Fibroblast of the conjunctiva (primary cell): ENCODE data around the gene RABL6.

ENCODE experiments used
- DNase-seq: peaks from one replicate; pipeline ENCODE4 v3.0.0-alpha.2; 2010; ENCODE audit warnings: low read depth

RABL6 gene

DNA sequence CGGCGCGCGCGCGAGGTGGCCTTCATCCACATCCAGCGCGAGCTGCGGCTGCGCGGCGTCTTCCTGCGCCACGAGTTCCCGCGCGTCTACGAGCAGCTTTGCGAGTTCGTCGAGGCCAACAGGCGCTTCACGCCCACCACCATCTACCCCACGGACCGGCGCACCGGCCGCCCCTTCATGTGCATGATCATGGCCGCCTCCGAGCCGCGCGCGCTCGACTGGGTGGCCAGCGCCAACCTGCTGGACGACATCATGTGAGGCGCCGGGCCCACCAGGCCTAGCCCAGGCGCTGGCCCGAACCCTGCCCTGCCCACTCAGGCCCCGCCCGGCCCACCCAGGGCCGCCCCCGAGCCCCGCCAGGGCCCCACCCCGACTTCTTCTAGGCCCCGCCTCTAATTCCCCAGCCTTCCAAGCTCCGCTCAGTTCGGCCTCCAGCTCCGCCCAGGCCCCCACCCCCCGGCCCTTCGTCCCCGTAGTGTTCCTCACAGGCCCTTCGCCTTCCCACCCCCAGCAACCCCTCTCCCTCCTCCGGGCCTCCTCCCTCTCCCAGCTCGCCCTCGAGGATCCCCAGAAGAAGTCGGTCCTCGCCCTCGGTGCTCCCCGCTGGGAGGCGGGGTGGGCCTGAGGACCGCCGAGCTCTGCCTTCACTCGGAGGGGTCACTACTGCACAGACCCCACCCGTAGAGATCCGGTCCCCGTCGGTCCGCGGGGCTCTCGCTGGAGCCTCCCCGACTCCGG, 39.5 kb downstream of the RABL6 start:
- DNase-seq, result peak; percentile 65

DNA sequence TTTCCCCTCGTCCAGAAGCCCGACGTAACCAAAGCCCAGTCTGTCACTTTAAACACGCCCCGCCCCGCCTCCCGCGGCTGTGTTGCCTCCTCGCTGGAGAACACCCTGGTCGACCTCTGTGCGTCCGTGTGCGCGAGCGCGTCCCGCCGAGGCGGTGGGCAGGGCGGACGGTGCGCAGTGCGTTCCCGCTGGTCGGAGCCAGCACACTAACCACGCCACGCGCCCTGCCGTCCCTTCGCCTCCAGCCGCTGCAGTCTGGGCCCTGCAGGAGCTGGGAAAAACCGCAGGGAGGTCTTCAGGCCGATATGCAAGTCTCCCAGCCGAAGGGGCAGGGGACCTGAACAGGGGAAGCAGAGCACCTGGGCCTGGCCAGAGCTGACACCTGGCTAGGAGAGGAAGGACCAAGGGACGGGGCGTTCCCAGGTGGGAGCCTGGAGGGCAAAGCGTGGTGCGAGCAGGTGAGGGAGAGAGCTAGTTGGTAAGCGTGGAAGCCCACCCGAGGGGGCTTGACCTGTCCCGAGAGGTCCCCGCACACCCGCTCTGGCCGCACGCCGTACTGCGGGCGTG, 40.2 kb downstream of the RABL6 start:
- DNase-seq, result peak; percentile 68

DNA sequence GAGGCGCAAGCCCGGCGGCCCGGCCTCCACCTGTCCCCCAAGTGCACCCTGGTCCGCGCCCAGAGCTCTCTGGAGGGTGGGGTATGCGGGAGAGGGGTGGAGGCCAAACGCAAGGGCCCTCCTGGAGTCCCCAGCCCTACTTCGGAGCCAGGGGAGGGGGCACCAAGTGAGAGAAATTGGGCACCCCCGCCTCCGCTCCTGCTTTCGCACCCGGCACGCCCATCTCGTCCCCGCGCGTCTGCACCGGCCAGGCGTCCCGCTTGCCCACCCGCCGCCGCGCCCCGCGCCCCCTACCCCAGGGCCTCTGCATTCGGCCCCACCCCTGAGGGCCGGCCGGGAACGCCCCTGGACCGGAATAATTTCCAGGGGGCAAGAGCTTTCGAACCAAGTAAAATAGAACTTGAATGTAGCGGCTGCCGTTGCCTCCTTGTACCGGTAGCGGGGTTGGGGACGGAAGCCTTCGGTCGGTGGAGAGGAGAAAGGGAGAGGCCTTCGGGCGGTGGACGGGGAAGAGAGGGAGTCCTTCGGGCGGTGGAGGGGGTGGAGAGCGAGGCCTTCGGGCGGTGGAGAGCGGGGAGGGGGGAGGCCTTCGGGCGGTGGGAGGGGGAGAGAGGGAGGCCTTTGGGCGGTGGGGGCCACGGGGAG, 40.8 kb downstream of the RABL6 start:
- no peak for DNase-seq

DNA sequence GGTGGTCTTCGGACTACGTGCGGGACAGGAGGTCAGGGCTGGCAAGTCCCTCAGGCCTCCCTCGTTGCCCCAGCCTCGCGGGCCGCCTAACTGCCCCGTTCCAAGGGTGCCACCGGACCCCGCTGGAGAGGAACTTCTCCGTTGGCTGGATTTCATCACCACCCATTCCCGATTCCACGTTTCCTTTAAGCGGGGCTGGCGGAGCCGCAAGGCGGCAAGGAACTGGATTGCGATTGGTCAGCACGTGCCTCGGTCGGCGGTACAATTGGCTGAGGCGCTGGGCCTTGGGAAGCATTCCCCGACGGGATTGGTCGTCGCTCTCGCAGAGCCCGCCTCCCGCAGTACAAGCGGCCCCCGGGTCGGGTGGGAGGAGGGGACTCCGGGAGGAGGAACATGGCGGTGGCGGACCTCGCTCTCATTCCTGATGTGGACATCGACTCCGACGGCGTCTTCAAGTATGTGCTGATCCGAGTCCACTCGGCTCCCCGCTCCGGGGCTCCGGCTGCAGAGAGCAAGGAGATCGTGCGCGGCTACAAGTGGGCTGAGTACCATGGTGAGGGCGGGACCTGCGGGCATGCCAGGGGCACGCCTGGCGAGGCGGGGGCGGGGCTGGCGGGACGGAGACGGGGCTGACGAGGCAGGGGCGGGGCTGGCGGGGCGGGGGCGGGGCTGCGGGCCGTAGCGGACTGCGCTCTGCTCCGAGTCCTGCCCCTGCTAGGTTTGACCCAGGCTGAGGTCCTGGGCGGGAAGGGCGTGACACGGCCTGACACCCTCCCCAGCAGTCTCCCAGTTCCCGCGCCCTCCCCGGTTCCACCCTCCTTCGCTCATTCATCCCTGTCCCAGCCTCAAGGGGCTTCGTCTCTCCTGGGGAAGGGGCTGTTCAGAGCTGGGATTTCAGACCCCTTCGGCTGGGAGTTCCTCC, 41.6 kb downstream of the RABL6 start, which contains the start of gene PHPT1:
Gene PHPT1 (plus strand): TSS at position 372 of the 922 bp plus-strand sequence. CDS start 22 bp downstream, at position 394.
- DNase-seq, result peak; percentile 99

DNA sequence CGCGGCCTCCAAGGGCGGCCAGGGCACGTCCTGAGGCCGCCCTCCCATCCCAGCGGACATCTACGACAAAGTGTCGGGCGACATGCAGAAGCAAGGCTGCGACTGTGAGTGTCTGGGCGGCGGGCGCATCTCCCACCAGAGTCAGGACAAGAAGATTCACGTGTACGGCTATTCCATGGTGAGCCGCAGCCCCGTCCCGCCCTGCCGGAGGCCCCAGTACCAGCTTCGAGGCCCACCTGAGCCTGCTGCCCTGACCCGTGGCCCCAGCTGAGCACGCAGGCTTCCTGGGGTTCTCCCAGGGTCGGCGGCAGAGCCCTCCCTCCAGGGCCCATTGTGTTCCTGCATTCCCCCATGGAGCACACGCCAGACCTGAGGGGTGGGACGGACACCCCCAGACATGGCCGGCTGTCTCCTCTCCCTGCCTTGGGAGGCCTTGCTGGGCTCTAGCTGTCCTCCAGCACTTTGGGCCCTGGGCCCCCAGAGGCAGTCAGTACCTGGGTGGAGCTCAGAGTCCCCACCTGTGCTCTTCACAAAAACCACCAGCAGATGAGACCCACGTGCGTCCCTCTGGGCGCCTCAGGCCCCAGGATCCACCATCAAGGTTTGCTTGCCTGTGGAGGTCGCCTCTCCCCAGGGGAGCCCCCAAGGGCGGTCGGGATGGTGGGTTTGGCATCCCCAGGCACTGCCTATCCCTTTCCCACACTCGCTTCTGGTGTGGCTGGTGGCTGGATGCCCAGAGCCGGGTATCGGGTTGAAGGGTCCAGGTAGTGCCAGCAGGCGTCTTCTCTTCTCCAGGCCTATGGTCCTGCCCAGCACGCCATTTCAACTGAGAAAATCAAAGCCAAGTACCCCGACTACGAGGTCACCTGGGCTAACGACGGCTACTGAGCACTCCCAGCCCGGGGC, 42.5 kb downstream of the RABL6 start:
- DNase-seq, result no peak

DNA sequence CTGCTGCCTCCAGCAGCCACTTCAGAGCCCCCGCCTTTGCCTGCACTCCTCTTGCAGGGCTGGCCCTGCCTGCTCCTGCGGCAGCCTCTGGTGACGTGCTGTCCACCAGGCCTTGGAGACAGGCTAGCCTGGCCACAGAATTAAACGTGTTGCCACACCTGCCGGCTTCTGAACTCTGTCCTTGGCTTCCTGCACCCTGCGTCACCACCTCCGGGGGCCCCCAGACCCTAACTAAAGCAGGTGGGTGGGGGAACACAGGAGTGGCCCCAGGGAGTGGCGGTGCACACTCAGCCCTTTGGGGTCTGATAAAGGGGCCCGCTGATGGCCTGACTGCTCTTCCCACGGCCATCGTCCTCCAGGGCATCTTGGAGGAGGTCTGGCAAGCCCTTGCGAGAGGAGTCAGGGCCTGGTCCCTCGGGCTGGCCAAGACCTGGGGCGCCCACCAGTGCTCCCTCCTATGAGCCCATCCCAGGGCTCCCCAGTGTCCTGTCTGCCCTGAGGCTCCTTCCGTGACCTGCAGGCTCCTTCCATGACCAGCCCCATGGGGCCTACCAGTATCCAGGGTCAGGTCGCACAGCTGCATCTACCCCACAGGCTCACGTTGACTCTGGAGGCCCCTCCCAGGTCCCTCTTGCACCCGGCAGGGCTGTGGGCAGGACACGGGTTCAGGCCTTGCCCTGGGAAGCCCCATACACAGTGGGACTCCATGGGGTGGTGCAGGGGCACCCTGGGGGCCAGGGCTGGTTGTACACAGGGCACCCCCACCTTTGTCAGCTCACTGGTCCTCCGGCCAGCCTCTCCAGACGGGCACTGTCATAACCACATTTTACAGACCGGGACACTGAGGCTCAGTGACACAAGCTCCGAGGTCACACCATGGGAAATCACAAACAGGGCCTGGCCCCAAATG, 43.4 kb downstream of the RABL6 start:
- DNase-seq, result no peak

DNA sequence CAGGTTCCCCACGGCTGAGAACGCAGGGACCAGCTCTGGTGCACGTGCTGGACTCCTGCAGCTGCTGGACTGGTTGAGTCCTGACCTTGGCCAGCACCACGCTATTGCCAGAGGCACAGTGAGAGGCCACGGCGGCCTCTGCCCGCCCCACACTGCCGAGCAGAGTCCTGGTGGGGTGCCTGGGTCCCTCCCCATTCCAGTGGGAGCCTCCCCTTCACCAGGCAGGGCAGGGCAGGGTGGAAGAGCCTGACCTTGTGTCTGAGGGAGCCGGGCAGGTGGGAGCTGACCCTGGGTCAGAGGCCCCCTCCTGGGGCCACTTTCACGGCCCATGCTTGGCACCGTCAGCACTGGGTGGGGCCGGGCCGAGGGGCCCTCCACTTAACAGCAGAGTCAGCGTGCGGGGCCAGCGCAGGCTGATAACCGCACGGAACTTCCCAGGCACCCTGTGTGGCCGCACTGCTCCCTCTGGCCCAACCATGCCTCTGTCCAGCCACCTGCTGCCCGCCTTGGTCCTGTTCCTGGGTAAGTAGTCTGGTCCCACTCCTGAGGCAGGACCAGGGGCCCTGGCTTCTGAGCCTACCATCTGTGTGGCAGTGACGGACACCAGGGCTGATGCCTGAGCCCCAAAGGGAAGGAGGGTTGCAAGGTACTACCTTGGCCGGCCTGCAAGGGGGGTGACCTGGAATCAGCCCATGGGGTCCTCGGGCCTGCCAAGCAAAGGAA, 44.4 kb downstream of the RABL6 start, which contains the start of gene MAMDC4:
Gene MAMDC4 (plus strand): TSS at position 406 of the 723 bp plus-strand sequence. CDS start 71 bp downstream, at position 477.
- no peak for DNase-seq

DNA sequence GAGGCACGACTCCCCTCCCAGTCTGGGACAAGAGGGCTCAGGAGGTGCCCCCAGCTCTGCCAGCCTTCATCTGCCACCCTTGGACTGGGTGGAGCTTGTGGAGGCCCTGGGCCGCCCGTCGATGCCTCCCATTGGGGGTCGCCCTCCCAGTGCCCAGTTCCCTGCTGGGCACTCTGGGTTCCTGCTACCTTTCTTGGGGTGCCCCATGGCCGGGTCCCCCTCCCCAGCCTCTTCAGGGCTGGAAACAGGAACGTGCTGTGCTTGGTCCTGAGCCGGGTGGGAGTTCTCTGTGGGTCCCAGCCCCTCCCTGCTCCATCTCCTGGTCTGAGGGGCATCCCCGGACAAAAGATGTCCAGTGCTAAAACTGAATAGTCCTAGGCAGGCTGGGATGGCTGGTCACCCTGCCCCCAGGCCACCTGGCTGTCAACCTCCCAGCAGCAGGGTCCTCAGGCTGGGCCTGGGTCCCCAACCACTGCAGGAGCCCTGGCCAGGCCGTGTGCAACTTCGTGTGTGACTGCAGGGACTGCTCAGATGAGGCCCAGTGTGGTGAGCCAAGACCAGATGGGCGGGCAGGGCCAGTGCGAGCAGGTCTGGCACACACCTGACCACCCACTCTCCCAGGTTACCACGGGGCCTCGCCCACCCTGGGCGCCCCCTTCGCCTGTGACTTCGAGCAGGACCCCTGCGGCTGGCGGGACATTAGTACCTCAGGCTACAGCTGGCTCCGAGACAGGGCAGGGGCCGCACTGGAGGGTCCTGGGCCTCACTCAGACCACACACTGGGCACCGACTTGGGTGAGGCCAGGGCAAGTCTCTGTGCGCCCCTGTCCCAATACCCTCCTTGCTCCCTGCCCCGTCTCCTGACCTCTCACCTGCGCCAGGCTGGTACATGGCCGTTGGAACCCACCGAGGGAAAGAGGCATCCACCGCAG, 45.2 kb downstream of the RABL6 start:
- no peak for DNase-seq

DNA sequence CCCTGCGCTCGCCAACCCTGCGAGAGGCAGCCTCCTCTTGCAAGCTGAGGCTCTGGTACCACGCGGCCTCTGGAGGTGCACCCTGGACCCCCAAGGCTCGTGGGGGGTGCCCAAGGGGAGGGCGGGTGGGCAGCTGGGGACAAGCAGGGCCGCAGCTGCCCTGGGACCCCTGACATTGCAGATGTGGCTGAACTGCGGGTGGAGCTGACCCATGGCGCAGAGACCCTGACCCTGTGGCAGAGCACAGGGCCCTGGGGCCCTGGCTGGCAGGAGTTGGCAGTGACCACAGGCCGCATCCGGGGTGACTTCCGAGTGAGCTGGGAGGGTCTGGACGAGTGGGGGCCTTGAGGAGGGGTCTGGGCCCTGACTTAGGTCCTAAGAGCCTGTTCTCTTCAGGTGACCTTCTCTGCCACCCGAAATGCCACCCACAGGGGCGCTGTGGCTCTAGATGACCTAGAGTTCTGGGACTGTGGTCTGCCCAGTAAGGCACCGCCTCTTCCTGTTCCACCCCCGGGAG, 45.9 kb downstream of the RABL6 start:
- DNase-seq, result no peak

DNA sequence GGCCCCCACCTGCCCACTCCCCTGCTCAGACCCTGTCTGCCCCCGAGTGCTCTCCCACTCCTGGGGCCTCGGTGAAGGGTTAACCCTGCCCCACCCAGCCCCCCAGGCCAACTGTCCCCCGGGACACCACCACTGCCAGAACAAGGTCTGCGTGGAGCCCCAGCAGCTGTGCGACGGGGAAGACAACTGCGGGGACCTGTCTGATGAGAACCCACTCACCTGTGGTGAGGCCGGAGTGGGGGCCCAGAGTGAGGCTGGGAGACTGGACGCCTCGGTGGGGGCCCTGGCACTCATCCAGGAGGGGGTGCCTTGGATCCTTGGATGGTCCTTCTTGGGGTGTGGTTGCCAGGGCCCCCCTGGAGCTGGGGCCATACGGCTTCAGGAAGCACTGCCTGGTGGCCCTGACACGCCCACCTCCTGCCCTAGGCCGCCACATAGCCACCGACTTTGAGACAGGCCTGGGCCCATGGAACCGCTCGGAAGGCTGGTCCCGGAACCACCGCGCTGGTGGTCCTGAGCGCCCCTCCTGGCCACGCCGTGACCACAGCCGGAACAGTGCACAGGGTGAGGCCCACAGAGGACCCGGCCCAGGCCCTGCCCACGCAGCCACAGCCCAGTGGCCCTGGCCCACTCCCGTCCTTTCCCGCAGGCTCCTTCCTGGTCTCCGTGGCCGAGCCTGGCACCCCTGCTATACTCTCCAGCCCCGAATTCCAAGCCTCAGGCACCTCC, 46.5 kb downstream of the RABL6 start:
- no peak for DNase-seq

DNA sequence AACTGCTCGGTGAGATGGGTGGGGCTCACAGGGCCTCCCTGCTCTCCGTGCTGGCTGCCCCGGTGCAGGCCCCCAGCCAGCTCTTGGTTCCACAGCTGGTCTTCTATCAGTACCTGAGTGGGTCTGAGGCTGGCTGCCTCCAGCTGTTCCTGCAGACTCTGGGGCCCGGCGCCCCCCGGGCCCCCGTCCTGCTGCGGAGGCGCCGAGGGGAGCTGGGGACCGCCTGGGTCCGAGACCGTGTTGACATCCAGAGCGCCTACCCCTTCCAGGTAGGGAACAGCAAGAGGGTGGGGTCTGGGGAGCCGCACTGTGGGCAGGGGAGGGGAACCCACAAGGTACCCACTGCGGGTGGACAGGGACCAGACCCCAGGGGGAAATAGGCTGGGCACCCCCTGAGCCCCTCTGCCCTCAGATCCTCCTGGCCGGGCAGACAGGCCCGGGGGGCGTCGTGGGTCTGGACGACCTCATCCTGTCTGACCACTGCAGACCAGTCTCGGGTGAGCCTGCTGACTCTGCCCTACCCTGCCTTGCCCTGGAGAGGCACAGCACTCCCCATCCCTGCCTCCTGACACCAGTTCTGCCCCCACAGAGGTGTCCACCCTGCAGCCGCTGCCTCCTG, 47.2 kb downstream of the RABL6 start:
- DNase-seq, result no peak

DNA sequence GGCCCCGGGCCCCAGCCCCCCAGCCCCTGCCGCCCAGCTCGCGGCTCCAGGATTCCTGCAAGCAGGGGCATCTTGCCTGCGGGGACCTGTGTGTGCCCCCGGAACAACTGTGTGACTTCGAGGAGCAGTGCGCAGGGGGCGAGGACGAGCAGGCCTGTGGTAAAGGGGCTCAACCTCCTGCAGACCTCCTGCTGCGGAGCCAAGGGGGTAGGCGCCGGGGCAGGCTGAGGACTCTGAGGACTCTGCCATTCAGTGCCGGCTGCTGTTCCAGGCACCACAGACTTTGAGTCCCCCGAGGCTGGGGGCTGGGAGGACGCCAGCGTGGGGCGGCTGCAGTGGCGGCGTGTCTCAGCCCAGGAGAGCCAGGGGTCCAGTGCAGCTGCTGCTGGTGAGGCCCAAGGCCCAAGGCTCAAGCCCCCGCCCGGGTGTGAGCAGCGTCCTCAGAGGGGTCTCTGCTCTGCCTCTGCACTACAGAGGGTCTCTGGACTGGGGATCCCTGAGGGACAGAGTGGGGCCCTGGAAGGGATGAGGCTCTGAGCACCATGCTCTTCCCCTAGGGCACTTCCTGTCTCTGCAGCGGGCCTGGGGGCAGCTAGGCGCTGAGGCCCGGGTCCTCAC, 47.8 kb downstream of the RABL6 start:
- DNase-seq, result no peak

DNA sequence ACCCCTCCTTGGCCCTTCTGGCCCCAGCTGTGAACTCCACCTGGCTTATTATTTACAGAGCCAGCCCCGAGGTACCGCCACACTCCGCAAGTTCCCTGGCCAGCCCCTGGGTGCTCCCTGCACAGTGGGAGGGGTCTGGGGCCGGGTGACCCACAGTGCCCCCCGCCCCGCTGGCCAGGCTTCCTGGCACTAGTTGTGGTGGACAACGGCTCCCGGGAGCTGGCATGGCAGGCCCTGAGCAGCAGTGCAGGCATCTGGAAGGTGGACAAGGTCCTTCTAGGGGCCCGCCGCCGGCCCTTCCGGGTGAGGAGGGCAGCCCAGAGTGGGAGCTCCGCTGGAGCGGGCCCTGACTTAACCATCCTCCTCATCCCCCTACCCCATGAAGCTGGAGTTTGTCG, 48.3 kb downstream of the RABL6 start:
- DNase-seq, result no peak

DNA sequence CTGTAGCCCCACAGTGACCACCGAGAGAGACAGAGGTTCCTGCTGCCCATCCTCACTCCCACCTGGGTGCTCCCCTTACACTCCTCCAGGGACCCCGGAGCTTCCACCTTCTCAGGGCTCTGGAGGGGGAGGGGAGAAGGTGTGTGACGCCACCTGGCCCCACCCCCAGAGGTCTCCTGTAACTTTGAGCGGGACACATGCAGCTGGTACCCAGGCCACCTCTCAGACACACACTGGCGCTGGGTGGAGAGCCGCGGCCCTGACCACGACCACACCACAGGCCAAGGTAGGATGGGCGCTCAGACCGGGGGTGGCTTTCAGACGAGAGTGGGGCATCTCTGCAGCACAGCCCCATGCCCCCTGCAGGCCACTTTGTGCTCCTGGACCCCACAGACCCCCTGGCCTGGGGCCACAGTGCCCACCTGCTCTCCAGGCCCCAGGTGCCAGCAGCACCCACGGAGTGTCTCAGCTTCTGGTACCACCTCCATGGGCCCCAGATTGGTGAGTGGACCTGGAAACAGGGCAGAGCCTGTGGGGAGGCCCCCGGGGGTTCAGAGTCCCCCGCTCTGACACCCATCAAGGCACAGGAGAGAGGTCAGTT, 48.9 kb downstream of the RABL6 start:
- no peak for DNase-seq

DNA sequence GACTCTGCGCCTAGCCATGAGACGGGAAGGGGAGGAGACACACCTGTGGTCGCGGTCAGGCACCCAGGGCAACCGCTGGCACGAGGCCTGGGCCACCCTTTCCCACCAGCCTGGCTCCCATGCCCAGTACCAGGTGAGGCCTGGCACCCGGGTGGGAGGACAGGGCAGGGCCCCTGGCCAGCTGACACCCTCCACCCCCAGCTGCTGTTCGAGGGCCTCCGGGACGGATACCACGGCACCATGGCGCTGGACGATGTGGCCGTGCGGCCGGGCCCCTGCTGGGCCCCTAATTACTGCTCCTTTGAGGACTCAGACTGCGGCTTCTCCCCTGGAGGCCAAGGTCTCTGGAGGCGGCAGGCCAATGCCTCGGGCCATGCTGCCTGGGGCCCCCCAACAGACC, 49.4 kb downstream of the RABL6 start:
- no peak for DNase-seq
